GM18519 (cell line): ENCODE data around the gene CACNA2D2.

Experiments used
- ATAC-seq: cut with Tn5 transposase; IDR thresholded peaks from one replicate; pipeline ENCODE4 v1.9.1; 2021; ENCODE audit warnings: mild to moderate bottlenecking, moderate library complexity; ENCODE audit not compliant: unreplicated experiment, low FRiP score

The CACNA2D2 gene

GRCh38 chr3:50375258-50375931, 128.0 kb downstream of the CACNA2D2 start:
- no peak for ATAC-seq

GRCh38 chr3:50374363-50375257, 128.8 kb downstream of the CACNA2D2 start:
- ATAC-seq: no peak

GRCh38 chr3:50373146-50374051, 130.0 kb downstream of the CACNA2D2 start:
- no peak for ATAC-seq

- no peak for ATAC-seq
These were observed 131.1 kb downstream of the CACNA2D2 start for GRCh38 chr3:50372349-50372748.

GRCh38 chr3:50371133-50371685, 132.2 kb downstream of the CACNA2D2 start:
- ATAC-seq: no peak

GRCh38 chr3:50370594-50370993, 132.8 kb downstream of the CACNA2D2 start:
- no peak for ATAC-seq

- no peak for ATAC-seq
These were observed 134.3 kb downstream of the CACNA2D2 start for GRCh38 chr3:50369012-50369670.

- no peak for ATAC-seq
These were observed 137.6 kb downstream of the CACNA2D2 start for GRCh38 chr3:50365842-50366220.

- ATAC-seq: peak; percentile 68
These were observed 138.2 kb downstream of the CACNA2D2 start for GRCh38 chr3:50365080-50365841.

- no peak for ATAC-seq
These were observed 138.8 kb downstream of the CACNA2D2 start for GRCh38 chr3:50364573-50365079.

- no peak for ATAC-seq
These were observed 143.7 kb downstream of the CACNA2D2 start for GRCh38 chr3:50359760-50360110.

- peak; percentile 96 for ATAC-seq
These were observed 144.3 kb downstream of the CACNA2D2 start, which contains the start of gene TMEM115 for GRCh38 chr3:50358911-50359759. Gene TMEM115, minus strand, starts transcription at chr3:50359521. Its CDS starts 458 bp downstream, at chr3:50359063.

- no peak for ATAC-seq
These were observed 145.0 kb downstream of the CACNA2D2 start for GRCh38 chr3:50358355-50358910.

GRCh38 chr3:50357481-50357880, 146.0 kb downstream of the CACNA2D2 start:
- no peak for ATAC-seq

GRCh38 chr3:50356553-50356952, 146.9 kb downstream of the CACNA2D2 start:
- no peak for ATAC-seq

- ATAC-seq: no peak
These were observed 147.4 kb downstream of the CACNA2D2 start for GRCh38 chr3:50355829-50356552.

GRCh38 chr3:50354850-50355249, 148.6 kb downstream of the CACNA2D2 start:
- no peak for ATAC-seq
